HepG2 (cell line): Measurements from ENCODE around the gene PTPRN. TPM values are rescaled to one million over a fixed set of nuclear protein-coding genes. Genes with fewer than 3 reads are reported as not detected.
A peak's percentile ranks its signal among the peaks of the same experiment; 100 is the strongest.

Experiments
- BORCS8-MEF2B ChIP-seq: sonication (generic); formaldehyde crosslinking; IDR thresholded peaks from 2 replicates; pipeline ENCODE4 v1.8.0; 2022; ENCODE audit warnings: mild to moderate bottlenecking, missing genetic modification reagents
- EP300 ChIP-seq, 3 experiments: sonication (generic) in 1 of 3; formaldehyde crosslinking in 1 of 3; IDR thresholded peaks; 2 replicates each; pipeline versions ENCODE4 v1.5.1 to v1.6.1; 2011 to 2020; ENCODE audit warnings: low read depth in 2 of 3, low read length in 2 of 3, borderline replicate concordance in 1 of 3, improper control_type of control experiment in 1 of 3, mild to moderate bottlenecking in 1 of 3, missing genetic modification reagents in 1 of 3, moderate library complexity in 1 of 3
- ETV6 ChIP-seq: sonication (generic); formaldehyde crosslinking; conservative IDR thresholded peaks from 2 replicates; pipeline ENCODE4 v1.4.0; 2020; ENCODE audit warnings: missing genetic modification reagents
- HHEX ChIP-seq: IDR thresholded peaks from 2 replicates; pipeline ENCODE4 v1.6.1; 2016; ENCODE audit warnings: control low read depth
- HMG20A ChIP-seq: IDR thresholded peaks from 2 replicates; pipeline ENCODE4 v1.6.1; 2016; ENCODE audit warnings: borderline replicate concordance
- HOXA3 ChIP-seq: sonication (generic); formaldehyde crosslinking; IDR thresholded peaks from 2 replicates; pipeline ENCODE4 v1.5.0; 2020; ENCODE audit warnings: missing genetic modification reagents
- IRF2 ChIP-seq: IDR thresholded peaks from 2 replicates; pipeline ENCODE4 v1.6.1; 2018; ENCODE audit warnings: missing genetic modification reagents, missing compliant biosample characterization
- JUND ChIP-seq: sonication (generic); formaldehyde crosslinking; IDR thresholded peaks from 2 replicates; pipeline ENCODE4 v1.8.0; 2022; ENCODE audit warnings: mild to moderate bottlenecking, missing genetic modification reagents
- MED1 ChIP-seq: sonication (generic); formaldehyde crosslinking; IDR thresholded peaks from 2 replicates; pipeline ENCODE4 v1.4.0; 2020; ENCODE audit warnings: missing genetic modification reagents
- POGK ChIP-seq: sonication (generic); formaldehyde crosslinking; conservative IDR thresholded peaks from 2 replicates; pipeline ENCODE4 v1.8.0; 2022; ENCODE audit warnings: mild to moderate bottlenecking, moderate library complexity, missing genetic modification reagents
- POLR2G ChIP-seq: fragments of 200-400 bp; formaldehyde crosslinking; IDR thresholded peaks from 2 replicates; pipeline ENCODE4 v1.6.1; 2018; ENCODE audit warnings: mild to moderate bottlenecking, low read depth, low read length, moderate library complexity
- SRF ChIP-seq: IDR thresholded peaks from 2 replicates; pipeline ENCODE4 v1.6.1; 2011; ENCODE audit warnings: mild to moderate bottlenecking, low read depth, low read length, moderate library complexity
- THRA ChIP-seq: sonication (generic); formaldehyde crosslinking; IDR thresholded peaks from 2 replicates; pipeline ENCODE4 v1.4.0; 2020; ENCODE audit warnings: missing genetic modification reagents, borderline replicate concordance
- YY1 ChIP-seq: IDR thresholded peaks from 2 replicates; pipeline ENCODE4 v1.6.1; 2011; ENCODE audit warnings: low read length, low read depth, moderate library complexity, mild to moderate bottlenecking; ENCODE audit not compliant: insufficient read depth, insufficient replicate concordance
- ZBTB42 ChIP-seq: sonication (generic); formaldehyde crosslinking; IDR thresholded peaks from 2 replicates; pipeline ENCODE4 v1.5.0; 2020; ENCODE audit warnings: mild to moderate bottlenecking, missing genetic modification reagents
- ZHX1 ChIP-seq: sonication (generic); formaldehyde crosslinking; IDR thresholded peaks from 2 replicates; pipeline ENCODE4 v1.8.1; 2022; ENCODE audit warnings: low read depth, mild to moderate bottlenecking, missing genetic modification reagents
- ZKSCAN1 ChIP-seq: fragments of 150-350 bp; IDR thresholded peaks from 2 replicates; pipeline ENCODE4 v1.6.1; 2014; ENCODE audit warnings: low read length
- ZNF17 ChIP-seq: sonication (generic); formaldehyde crosslinking; IDR thresholded peaks from 2 replicates; pipeline ENCODE4 v1.5.0; 2020; ENCODE audit warnings: mild to moderate bottlenecking, missing genetic modification reagents
- ZNF180 ChIP-seq: sonication (generic); formaldehyde crosslinking; IDR thresholded peaks from 2 replicates; pipeline ENCODE4 v1.4.0; 2020; ENCODE audit warnings: low read depth, missing genetic modification reagents, borderline replicate concordance
- ZNF274 ChIP-seq: sonication (generic); formaldehyde crosslinking; IDR thresholded peaks from 2 replicates; pipeline ENCODE4 v1.5.1; 2020; ENCODE audit warnings: mild to moderate bottlenecking, missing genetic modification reagents
- ZNF3 ChIP-seq: IDR thresholded peaks from 2 replicates; pipeline ENCODE4 v1.7.0; 2017; ENCODE audit warnings: inconsistent platforms
- ZNF30 ChIP-seq: sonication (generic); formaldehyde crosslinking; IDR thresholded peaks from 2 replicates; pipeline ENCODE4 v1.5.0; 2020; ENCODE audit warnings: mild to moderate bottlenecking, missing genetic modification reagents
- polyA plus RNA-seq, 8 experiments: library from polyadenylated mRNA; depleted of rRNA in 3 of 8; stranded (reverse) in 7 of 8; unstranded in 1 of 8; fragments of >200 nt; fragmentation: Illumina TruSeq in 4 of 8; extraction: Trizol in 4 of 8; gene quantifications; 2 replicates each; pipeline versions ENCODE4 v1.2.1 to v1.2.3, GENCODE V29; 2011 to 2016; ENCODE audit warnings: low read depth in 4 of 8, missing spikeins in 1 of 8, mixed read lengths in 1 of 8; ENCODE audit not compliant: insufficient read depth in 1 of 8
- total RNA-seq, 5 experiments: library from RNA; depleted of rRNA; stranded (reverse); fragments of >200 nt; fragmentation: Illumina TruSeq; extraction: Trizol; gene quantifications; 2 replicates each; pipeline ENCODE4 v1.2.3, GENCODE V29; 2016; ENCODE audit warnings: low read depth in 1 of 5

The PTPRN gene
- total and polyA plus RNA-seq, 2 of the 13 experiments (the other 11 are each of a cell fraction or from before 2014, with no cell fraction given): 0.26 TPM; not detected in 1

GRCh38 chr2:219277703-219278654, 31.2 kb downstream of the PTPRN start (continued):
- TF ChIP-seq ZBTB42 (CRISPR knock-in tag) (0 out of 2 replicates have a peak, but pooled peaks have one; percentile 49), HMG20A (no peak), POGK (0 out of 2 replicates have a peak, but pooled peaks have one; percentile 38), MED1 (no peak), ZNF3 (CRISPR knock-in tag) (no peak), BORCS8-MEF2B (no peak), SRF (no peak), THRA (CRISPR knock-in tag) (peak; percentile 54; the same call in 1 of the 2 replicates), ZNF17 (CRISPR knock-in tag) (no peak), ETV6 (no peak), JUND (CRISPR knock-in tag) (no peak), HHEX (CRISPR knock-in tag) (no peak), ZHX1 (CRISPR knock-in tag) (0 out of 2 replicates have a peak, but pooled peaks have one; percentile 15), POLR2G (no peak), EP300 (IDR thresholded peaks at IDR 0.05; ENCODE audit: low read depth in 2 of 2, low read length in 2 of 2) (no peak), EP300 (CRISPR knock-in tag; IDR thresholded peaks at IDR 0.05; ENCODE audit: borderline replicate concordance) (no peak), ZNF180 (CRISPR knock-in tag) (no peak), IRF2 (CRISPR knock-in tag) (peak; percentile 59; the same call in 1 of the 2 replicates), YY1 (peak; percentile 32), ZNF30 (CRISPR knock-in tag) (no peak), ZNF274 (peak; percentile 60), HOXA3 (peak; percentile 65; the same call in 1 of the 2 replicates), ZKSCAN1 (no peak)
